GM23248 (cell line): Measurements from ENCODE around the gene GAB4. TPM values are rescaled to one million over a fixed set of nuclear protein-coding genes. Genes with fewer than 3 reads are reported as not detected.

ENCODE experiments used
- DNase-seq: peaks from one replicate; pipeline ENCODE4 v3.0.0-alpha.2; 2015
- H2AFZ ChIP-seq: fragments of 200-600 bp; sonication (generic); 2 replicates; pipeline ENCODE4 v1.6.1; 2016; ENCODE audit warnings: antibody characterized with exemption
- H3F3A ChIP-seq: fragments of 200-600 bp; sonication (generic); 2 replicates; pipeline ENCODE4 v1.6.1; 2016; ENCODE audit warnings: mild to moderate bottlenecking, antibody characterized with exemption, mixed run types; ENCODE audit not compliant: insufficient read depth
- H3K27ac ChIP-seq: fragments of 200-600 bp; sonication (generic); 2 replicates; pipeline ENCODE4 v1.5.1; 2016; ENCODE audit warnings: mild to moderate bottlenecking
- H3K27me3 ChIP-seq: fragments of 200-600 bp; sonication (generic); replicated peaks from 2 replicates; pipeline ENCODE4 v1.6.1; 2016; ENCODE audit warnings: mild to moderate bottlenecking; ENCODE audit not compliant: insufficient read depth
- H3K36me3 ChIP-seq: fragments of 200-600 bp; sonication (generic); 2 replicates; pipeline ENCODE4 v1.6.1; 2016; ENCODE audit warnings: low read depth, mild to moderate bottlenecking
- H3K4me1 ChIP-seq: fragments of 200-600 bp; sonication (generic); 2 replicates; pipeline ENCODE4 v1.6.1; 2016; ENCODE audit warnings: mild to moderate bottlenecking; ENCODE audit not compliant: insufficient read depth
- H3K4me2 ChIP-seq: fragments of 200-600 bp; sonication (generic); one replicate; pipeline ENCODE4 v1.6.1; 2016; ENCODE audit warnings: mild to moderate bottlenecking; ENCODE audit not compliant: unreplicated experiment
- H3K4me3 ChIP-seq: fragments of 200-600 bp; sonication (generic); 2 replicates; pipeline ENCODE4 v1.5.1; 2016; ENCODE audit warnings: mild to moderate bottlenecking
- H3K79me2 ChIP-seq: fragments of 200-600 bp; sonication (generic); 2 replicates; pipeline ENCODE4 v1.6.1; 2016; ENCODE audit warnings: mild to moderate bottlenecking; ENCODE audit not compliant: insufficient read depth
- H3K9ac ChIP-seq: fragments of 200-600 bp; sonication (generic); 2 replicates; pipeline ENCODE4 v1.6.1; 2016; ENCODE audit warnings: mild to moderate bottlenecking
- H3K9me2 ChIP-seq: fragments of 200-600 bp; sonication (generic); 2 replicates; pipeline ENCODE4 v1.6.1; 2016; ENCODE audit warnings: mixed run types, mild to moderate bottlenecking, moderate library complexity; ENCODE audit not compliant: insufficient read depth
- H3K9me3 ChIP-seq: fragments of 200-600 bp; sonication (generic); one replicate; pipeline ENCODE4 v1.6.1; 2017; ENCODE audit warnings: low read depth
- H4K20me1 ChIP-seq: fragments of 200-600 bp; sonication (generic); 2 replicates; pipeline ENCODE4 v1.6.0; 2016; ENCODE audit not compliant: insufficient read depth
- EZH2 ChIP-seq: fragments of 200-600 bp; sonication (generic); IDR thresholded peaks from 2 replicates; pipeline ENCODE4 v1.6.1; 2018; ENCODE audit warnings: antibody characterized with exemption, mild to moderate bottlenecking; ENCODE audit not compliant: insufficient read depth, poor library complexity, severe bottlenecking
- EZH2phosphoT487 ChIP-seq: fragments of 200-600 bp; sonication (generic); IDR thresholded peaks from 2 replicates; pipeline ENCODE4 v1.6.1; 2018; ENCODE audit warnings: antibody characterized with exemption, moderate library complexity, mild to moderate bottlenecking, low read depth; ENCODE audit not compliant: insufficient read depth
- WGBS, 2 experiments: methylation state at CpG; one replicate each; pipeline ENCODE4 v1.1.6; 2015 to 2017; ENCODE audit warnings: low lambda C conversion rate in 2 of 2, low coverage in 1 of 2; ENCODE audit errors: missing lambda C conversion rate in 2 of 2; 5-methylcytosine and 5-hydroxymethylcytosine counted together
- in situ Hi-C: fragments of 300-500 bp; cut with MboI; formaldehyde crosslinking; loops from 2 replicates; pipeline ENCODE4 v1.15.0; 2020
- polyA plus RNA-seq: library from polyadenylated mRNA; unstranded; fragments of >200 nt; fragmentation: Nextera tagmentation; extraction: Ambion mirVana; gene quantifications from 2 replicates; pipeline ENCODE4 v1.2.1, GENCODE V29; 2016
- total RNA-seq: library from RNA; depleted of rRNA; stranded (reverse); fragments of >200 nt; shearing (Covaris generic); gene quantifications from 2 replicates; pipeline ENCODE4 v1.2.3, GENCODE V29; 2014

Gene GAB4
- total and polyA plus RNA-seq, 2 experiments from 2014 or later = not detected

- no peak for DNase-seq
- no peaks in the 10 kb centered on the region for H3K9me2 ChIP-seq
- no peak overlapping the region for H2AFZ ChIP-seq
- H3K27ac ChIP-seq = no peak overlapping the region
- no peaks in the 10 kb centered on the region for H3K27me3 ChIP-seq
- H3K9me3 ChIP-seq = no peaks in the 10 kb centered on the region
- whole genome bisulfite sequencing, 2 experiments = 70 to 76% methylated on average over 5 of the region's 5 CpGs
- no peak overlapping the region for H3K4me2 ChIP-seq
- no peaks in the 10 kb centered on the region for H3K4me1 ChIP-seq
- no peaks in the 10 kb centered on the region for H3K79me2 ChIP-seq
- H3K4me3 ChIP-seq = no peak overlapping the region
- H3F3A ChIP-seq = no peaks in the 10 kb centered on the region
- in situ Hi-C loops = no loop called here
- H3K36me3 ChIP-seq = no peaks in the 10 kb centered on the region
- H4K20me1 ChIP-seq = no peaks in the 10 kb centered on the region
- TF ChIP-seq EZH2phosphoT487 = no peak
- TF ChIP-seq EZH2 = no peak
- no peak overlapping the region for H3K9ac ChIP-seq
These were observed 71.4 kb downstream of the GAB4 start for GRCh38 chr22:16936625-16937024.

- 25% methylated on average over 4 of the region's 4 CpGs for WGBS, 2 experiments
These were observed 72.8 kb downstream of the GAB4 start for GRCh38 chr22:16935209-16935608.

GRCh38 chr22:16933291-16934282, 74.4 kb downstream of the GAB4 start:
- Histone ChIP-seq H4K20me1 (no peaks in the 10 kb centered on the region), H2AFZ (no peak overlapping the region), H3K9me3 (no peaks in the 10 kb centered on the region), H3F3A (no peaks in the 10 kb centered on the region), H3K27ac (no peak overlapping the region), H3K4me2 (no peak overlapping the region), H3K36me3 (no peaks in the 10 kb centered on the region), H3K9ac (no peak overlapping the region), H3K79me2 (no peaks in the 10 kb centered on the region), H3K9me2 (no peaks in the 10 kb centered on the region), H3K4me1 (no peaks in the 10 kb centered on the region), H3K4me3 (no peak overlapping the region), H3K27me3 (no peaks in the 10 kb centered on the region)
- WGBS, 2 experiments = 27 to 34% methylated on average over 6 to 7 of the region's 7 CpGs
- TF ChIP-seq EZH2phosphoT487 (no peak), EZH2 (no peak)
- in situ Hi-C loops = no loop called here
- DNase-seq = no peak

More at GRCh38 chr22:16935209-16935608, 72.8 kb downstream of the GAB4 start:
- Histone ChIP-seq H3K79me2 (no peaks in the 10 kb centered on the region), H3F3A (no peaks in the 10 kb centered on the region), H3K36me3 (no peaks in the 10 kb centered on the region), H4K20me1 (no peaks in the 10 kb centered on the region), H3K4me2 (no peak overlapping the region), H2AFZ (no peak overlapping the region), H3K9ac (no peak overlapping the region), H3K9me2 (no peaks in the 10 kb centered on the region), H3K9me3 (no peaks in the 10 kb centered on the region), H3K27me3 (no peaks in the 10 kb centered on the region), H3K4me3 (no peak overlapping the region), H3K27ac (no peak overlapping the region), H3K4me1 (no peaks in the 10 kb centered on the region)
- DNase-seq = no peak
- TF ChIP-seq EZH2 (no peak), EZH2phosphoT487 (no peak)
- in situ Hi-C loops = no loop called here

- Histone ChIP-seq H3K27ac (no peak overlapping the region), H3K9me2 (no peaks in the 10 kb centered on the region), H4K20me1 (no peaks in the 10 kb centered on the region), H3K79me2 (no peaks in the 10 kb centered on the region), H3K9ac (no peak overlapping the region), H3K27me3 (no peaks in the 10 kb centered on the region), H3K4me2 (no peak overlapping the region), H2AFZ (no peak overlapping the region), H3K9me3 (no peaks in the 10 kb centered on the region), H3F3A (no peaks in the 10 kb centered on the region), H3K4me3 (no peak overlapping the region), H3K36me3 (no peaks in the 10 kb centered on the region), H3K4me1 (no peaks in the 10 kb centered on the region)
- DNase-seq = peak; percentile 25
- in situ Hi-C loops = no loop called here
- WGBS, 2 experiments = 0 to 5% methylated on average over 3 of the region's 3 CpGs
- no peak for TF ChIP-seq EZH2phosphoT487
- no peak for TF ChIP-seq EZH2
These were observed 75.4 kb downstream of the GAB4 start for GRCh38 chr22:16932577-16932976.
